HCT116 (cell line): ENCODE measurements around the gene MAP3K6. TPM values are rescaled to one million over a fixed set of nuclear protein-coding genes. Genes with fewer than 3 reads are reported as not detected.
A peak's percentile ranks its signal among the peaks of the same experiment; 100 is the strongest.

Experiments
- ATAC-seq: fragments of 200-7000 bp; cut with Tn5 transposase; 2 replicates; pipeline ENCODE4 v1.9.1; 2020; ENCODE audit warnings: mild to moderate bottlenecking, moderate library complexity
- BruUV-seq: library from RNA; stranded (reverse); fragments of 400-500 nt; replicated peaks from 2 replicates; lab custom pipeline; 2021; lab: Mats Ljungman, UMichigan
- CTCF ChIA-PET: fragments of 300-600 bp; sonication (Branson Sonifier 250); formaldehyde crosslinking; loops from one replicate; lab custom pipeline; 2021; ENCODE audit warnings: antibody characterized with exemption; lab: Charles Lee
- POLR2A ChIA-PET: fragments of 300-600, 350-600 bp; sonication (Branson Sonifier 250); formaldehyde crosslinking; loops from one replicate; lab custom pipeline; 2021; ENCODE audit warnings: antibody characterized with exemption; lab: Charles Lee
- RAD21 ChIA-PET, 2 experiments: fragments of 300-600 bp; sonication (Branson Sonifier 250); formaldehyde crosslinking; loops; one replicate each; lab custom pipeline; 2023; ENCODE audit warnings: low total read pairs in 2 of 2; ENCODE audit not compliant: uncharacterized antibody in 2 of 2, unreplicated experiment in 2 of 2, low non-redundant PET in 1 of 2; lab: Charles Lee
- DNase-seq: peaks from one replicate; pipeline ENCODE4 v3.0.0-alpha.2; 2010; ENCODE audit warnings: low read depth, low spot score
- H2AFZ ChIP-seq: fragments of 200-600 bp; shearing (Covaris generic), sonication (generic); 2 replicates; pipeline ENCODE4 v1.6.1; 2017; ENCODE audit warnings: low read depth, mixed run types, mixed read lengths, antibody characterized with exemption, low read length; ENCODE audit not compliant: poor library complexity, severe bottlenecking
- H3K27ac ChIP-seq: 2 replicates; pipeline ENCODE4 v1.5.1; 2012; ENCODE audit warnings: low read depth, low read length
- H3K27me3 ChIP-seq: fragments of 200-600 bp; sonication (generic); 2 replicates; pipeline ENCODE4 v1.6.1; 2016; ENCODE audit warnings: mixed run types, low read length, mixed read lengths; ENCODE audit not compliant: insufficient read depth
- H3K36me3 ChIP-seq, 2 experiments: fragments of 200-500 bp in 1 of 2; fragments of 200-600 bp in 1 of 2; sonication (Bioruptor generic) in 1 of 2; sonication (generic) in 1 of 2; 2 replicates each; pipeline versions ENCODE4 v1.5.1 to v1.6.1; 2014 to 2016; ENCODE audit warnings: low read length in 2 of 2, inconsistent platforms in 1 of 2, mixed read lengths in 1 of 2, mixed run types in 1 of 2; ENCODE audit not compliant: insufficient read depth in 2 of 2, control insufficient read depth in 1 of 2
- H3K4me1 ChIP-seq, 2 experiments: fragments of 200-600 bp in 1 of 2; sonication (generic) in 1 of 2; 2 replicates each; pipeline versions ENCODE4 v1.5.1 to v1.6.1; 2012 to 2017; ENCODE audit warnings: low read length in 2 of 2, inconsistent platforms in 1 of 2, mild to moderate bottlenecking in 1 of 2, mixed read lengths in 1 of 2, mixed run types in 1 of 2, moderate library complexity in 1 of 2; ENCODE audit not compliant: insufficient read depth in 2 of 2, control insufficient read depth in 1 of 2
- H3K4me2 ChIP-seq: fragments of 200-600 bp; sonication (generic); 2 replicates; pipeline ENCODE4 v1.6.1; 2017; ENCODE audit warnings: mixed run types, low read length, mixed read lengths
- H3K4me3 ChIP-seq, 2 experiments: fragments of 200-600 bp in 1 of 2; sonication (generic) in 1 of 2; replicated peaks in 1 of 2; 2 replicates each; pipeline ENCODE4 v1.5.1; 2011 to 2016; ENCODE audit warnings: low read length in 2 of 2, control low read depth in 1 of 2, low read depth in 1 of 2, mild to moderate bottlenecking in 1 of 2, mixed read lengths in 1 of 2, mixed run types in 1 of 2
- H3K79me2 ChIP-seq: fragments of 200-600 bp; sonication (generic); 2 replicates; pipeline ENCODE4 v1.6.1; 2017; ENCODE audit warnings: mild to moderate bottlenecking, mixed run types, low read length, moderate library complexity, mixed read lengths; ENCODE audit not compliant: insufficient read depth
- H3K9ac ChIP-seq: fragments of 200-600 bp; sonication (generic); 2 replicates; pipeline ENCODE4 v1.6.1; 2016; ENCODE audit warnings: low read length, mixed read lengths
- H3K9me2 ChIP-seq: fragments of 200-600 bp; sonication (generic), shearing (Covaris generic); 2 replicates; pipeline ENCODE4 v1.6.1; 2017; ENCODE audit warnings: mixed run types, mild to moderate bottlenecking, moderate library complexity; ENCODE audit not compliant: insufficient read depth
- H3K9me3 ChIP-seq, 2 experiments: fragments of 200-500 bp in 1 of 2; fragments of 200-600 bp in 1 of 2; sonication (Bioruptor generic) in 1 of 2; sonication (generic) in 1 of 2; 2 replicates each; pipeline ENCODE4 v1.6.1; 2014 to 2017; ENCODE audit warnings: low read length in 2 of 2, mixed read lengths in 2 of 2, inconsistent platforms in 1 of 2, low read depth in 1 of 2, mild to moderate bottlenecking in 1 of 2, mixed run types in 1 of 2, moderate library complexity in 1 of 2; ENCODE audit not compliant: control insufficient read depth in 1 of 2, insufficient read depth in 1 of 2
- H4K20me1 ChIP-seq: fragments of 200-600 bp; sonication (generic), shearing (Covaris generic); 2 replicates; pipeline ENCODE4 v1.6.1; 2017; ENCODE audit warnings: mixed run types, mild to moderate bottlenecking, moderate library complexity; ENCODE audit not compliant: insufficient read depth
- ATF3 ChIP-seq: IDR thresholded peaks from 2 replicates; pipeline ENCODE4 v1.6.1; 2012
- CTCF ChIP-seq, 3 experiments: fragments of 200-600 bp in 1 of 3; sonication (generic) in 1 of 3; IDR thresholded peaks in 2 of 3; conservative IDR thresholded peaks in 1 of 3; 2 replicates each; pipeline ENCODE4 v1.5.1; 2012 to 2017; ENCODE audit warnings: low read depth in 2 of 3, low read length in 2 of 3, antibody characterized with exemption in 1 of 3, borderline replicate concordance in 1 of 3, control low read depth in 1 of 3, mild to moderate bottlenecking in 1 of 3, mixed read lengths in 1 of 3, mixed run types in 1 of 3, moderate library complexity in 1 of 3; ENCODE audit not compliant: insufficient read depth in 1 of 3
- ELF1 ChIP-seq: IDR thresholded peaks from 2 replicates; pipeline ENCODE4 v1.6.1; 2012; ENCODE audit warnings: low read depth, borderline replicate concordance
- FOSL1 ChIP-seq: IDR thresholded peaks from 2 replicates; pipeline ENCODE4 v1.6.1; 2012; ENCODE audit warnings: low read depth
- MAX ChIP-seq: IDR thresholded peaks from 2 replicates; pipeline ENCODE4 v1.6.1; 2012
- POLR2A ChIP-seq: IDR thresholded peaks from 2 replicates; pipeline ENCODE4 v1.7.0; 2011; ENCODE audit warnings: borderline replicate concordance; ENCODE audit not compliant: insufficient read depth, insufficient read length; ENCODE audit errors: extremely low read depth
- POLR2AphosphoS5 ChIP-seq: IDR thresholded peaks from 2 replicates; pipeline ENCODE4 v1.6.1; 2011; ENCODE audit warnings: mild to moderate bottlenecking, low read depth, low read length, moderate library complexity
- RAD21 ChIP-seq: IDR thresholded peaks from 2 replicates; pipeline ENCODE4 v1.6.1; 2012; ENCODE audit warnings: low read depth, mild to moderate bottlenecking
- SP1 ChIP-seq: IDR thresholded peaks from 2 replicates; pipeline ENCODE4 v1.6.1; 2012; ENCODE audit warnings: low read depth
- SRF ChIP-seq: IDR thresholded peaks from 2 replicates; pipeline ENCODE4 v1.6.1; 2012; ENCODE audit warnings: low read depth
- ZFX ChIP-seq: fragments of 450-650 bp; IDR thresholded peaks from 2 replicates; pipeline ENCODE4 v1.6.1; 2017
- intact Hi-C: fragments of 100-400 bp; cut with micrococcal nuclease; formaldehyde crosslinking; loops from 2 replicates; pipeline ENCODE4 v1.10.0; 2022
- total RNA-seq: library from RNA; stranded (reverse); gene quantifications from one replicate; pipeline ENCODE4 v1.2.1, GENCODE V29; 2021; ENCODE audit not compliant: unreplicated experiment

MAP3K6 gene
- total RNA-seq, 1 experiment from 2014 or later = 30.2 TPM

GRCh38 chr1:27402349-27402754 lies 35.6 kb upstream of the MAP3K6 start:
- no peak overlapping the region for H3K9ac ChIP-seq
- no peak for TF ChIP-seq FOSL1
- peak; percentile 63 for TF ChIP-seq RAD21
- TF ChIP-seq ELF1 = no peak
- no peak for TF ChIP-seq POLR2A
- TF ChIP-seq CTCF (IDR thresholded peaks at IDR 0.05 in 2 of 3, conservative IDR thresholded peaks at IDR 0.05 in 1 of 3; ENCODE audit: borderline replicate concordance in 1 of 3, insufficient read depth in 1 of 3, low read depth in 2 of 3, low read length in 2 of 3) = peak; percentile 40 to 54 (median 43); a peak in 4 of 6 replicates
- TF ChIP-seq ATF3 = no peak
- TF ChIP-seq ZFX = no peak
- no peak; the same call in 1 of the 2 replicates for TF ChIP-seq POLR2AphosphoS5
- TF ChIP-seq MAX = no peak
- no peak for TF ChIP-seq SRF
- TF ChIP-seq SP1 = no peak
- H3K4me2 ChIP-seq = no peak overlapping the region
- peaks cover 0 to 10% of the 10 kb centered on the region in 2 experiments; a peak in 2 of 4 replicates for H3K4me1 ChIP-seq
- RAD21 ChIA-PET = interaction anchor here in 1 of 2 experiments (0.6 kb wide), 1 partner anchor 98 kb away, joined by 3 read pairs; no protein-coding TSS in a partner anchor
- CTCF ChIA-PET = interaction anchor here (1.0 to 1.4 kb wide), 2 partner anchors 17 to 155 kb away, joined by 3 read pairs; no protein-coding TSS in a partner anchor
- POLR2A ChIA-PET = no interaction called here
- no peaks in the 10 kb centered on the region for H3K79me2 ChIP-seq
- H4K20me1 ChIP-seq = no peaks in the 10 kb centered on the region
- H2AFZ ChIP-seq = no peak overlapping the region
- intact Hi-C loops = no loop called here
- no peaks in the 10 kb centered on the region for H3K9me2 ChIP-seq
- no peaks in the 10 kb centered on the region; a peak in 1 of 4 replicates for H3K36me3 ChIP-seq
- no peak overlapping the region for H3K4me3 ChIP-seq
- H3K27ac ChIP-seq = no peak overlapping the region
- DNase-seq = no peak
- peak; percentile 71 for ATAC-seq
- no TSS peak for BruUV-seq
- H3K9me3 ChIP-seq = no peaks in the 10 kb centered on the region
- H3K27me3 ChIP-seq = no peaks in the 10 kb centered on the region
